Lower leg skin (tissue), 4 donors: Measurements from ENCODE around the gene HOXC13. TPM values are rescaled to one million over a fixed set of nuclear protein-coding genes. Genes with fewer than 3 reads are reported as not detected.

Experiments
- DNase-seq, 2 donors: peaks; one replicate each; pipeline ENCODE4 v3.0.0-alpha.2; 2019; ENCODE audit warnings: low spot score in 2 of 2
- H3K4me3 ChIP-seq: fragments of 200-600 bp; sonication (generic); 2 replicates; pipeline ENCODE4 v1.5.1; 2017; ENCODE audit warnings: mild to moderate bottlenecking, low read depth; ENCODE audit not compliant: poor library complexity, severe bottlenecking
- POLR2A ChIP-seq, 2 donors: fragments of 450-650 bp; IDR thresholded peaks; one replicate each; pipeline ENCODE4 v1.6.1; 2016 to 2017; ENCODE audit warnings: antibody characterized with exemption in 2 of 2, mild to moderate bottlenecking in 1 of 2, moderate library complexity in 1 of 2
- WGBS, 2 donors: methylation state at CpG; one replicate each; pipeline ENCODE4 v1.1.5; 2018; 5-methylcytosine and 5-hydroxymethylcytosine counted together
- intact Hi-C: fragments of 100-400 bp; cut with DNase I; formaldehyde crosslinking; loops from one replicate; pipeline ENCODE4 v1.15.0; 2023; ENCODE audit warnings: low total_unique reads
- total RNA-seq, 4 donors: library from RNA; depleted of rRNA; stranded (reverse); fragments of >200 nt; gene quantifications; one replicate each; pipeline ENCODE4 v1.1.0, GENCODE V29; 2016
- TF ChIP-seq, protein P1 (sequence below), 3 donors: fragments of 450-650 bp; IDR thresholded peaks; one replicate each; pipeline ENCODE4 v1.5.1; 2016; ENCODE audit warnings: antibody characterized with exemption in 3 of 3, mild to moderate bottlenecking in 3 of 3, moderate library complexity in 2 of 3

The HOXC13 gene
- total RNA-seq, 4 donors from 2014 or later = 9.8 to 14.9 (median 11.2) TPM

DNA sequence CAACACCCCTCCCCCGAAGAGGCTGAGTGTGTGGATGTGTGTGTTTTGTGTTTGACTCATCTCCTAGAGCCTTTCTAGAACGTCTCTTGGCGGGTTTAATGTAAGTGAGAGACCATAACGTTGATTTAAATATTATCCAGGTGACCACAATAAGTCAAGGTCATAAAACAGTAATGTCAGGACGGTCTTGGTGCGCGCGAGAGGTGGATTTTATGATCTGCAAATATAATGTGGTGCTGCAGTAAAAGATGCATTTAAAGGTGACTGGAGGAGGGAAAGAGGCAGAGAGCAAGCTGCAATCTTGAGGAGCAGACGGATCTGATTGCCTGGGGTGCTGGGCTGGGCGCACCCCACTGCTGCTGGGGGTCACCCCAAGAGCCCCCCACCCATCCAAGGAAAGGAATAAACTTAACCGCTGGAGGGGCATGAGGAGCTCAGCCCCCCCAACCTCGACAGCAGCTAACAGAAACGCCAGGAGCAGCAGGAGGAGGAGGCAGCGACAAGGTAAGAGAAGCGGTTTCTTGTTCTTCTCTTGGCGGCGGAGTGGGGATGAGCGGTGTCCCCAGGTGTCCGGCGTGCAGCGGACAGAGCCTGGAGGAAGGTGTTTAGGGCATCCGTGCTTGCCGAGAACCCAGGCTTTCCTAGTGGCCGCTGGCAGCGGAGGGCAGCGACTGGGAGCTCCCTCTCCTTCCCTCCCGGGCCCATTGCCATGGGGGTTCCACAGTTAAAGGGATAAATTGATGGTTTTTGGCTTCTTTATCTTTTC is 51.9 kb downstream of the HOXC13 start:
- intact Hi-C loops = no loop called here
- WGBS, 2 donors = 31 to 42% methylated on average over 26 to 27 of the region's 27 CpGs

DNA sequence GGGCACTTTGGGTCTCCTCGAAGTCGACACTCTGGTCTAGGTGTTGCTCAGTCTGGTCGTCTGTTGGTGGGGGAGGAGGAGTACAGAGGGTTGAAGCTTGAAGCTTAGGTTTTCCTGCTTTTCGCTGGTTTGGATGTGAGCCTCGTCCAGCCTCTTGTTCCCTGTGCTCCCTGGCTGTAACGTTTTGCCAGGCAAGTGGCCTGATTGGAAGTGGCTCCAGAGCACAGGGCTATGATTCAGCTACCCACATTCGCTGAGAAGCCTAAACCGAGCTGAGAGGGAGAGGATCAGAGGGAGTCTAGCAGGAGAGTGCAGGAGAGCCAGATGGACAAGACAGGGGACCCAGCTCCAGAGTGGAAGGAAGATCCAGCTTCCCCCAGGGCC is 52.4 kb downstream of the HOXC13 start:
- intact Hi-C loops = no loop called here
- 12 to 25% methylated on average over 8 of the region's 8 CpGs for WGBS, 2 donors
- no peak overlapping the region for H3K4me3 ChIP-seq
- peak; percentile 79 to 92 for DNase-seq
- TF ChIP-seq, protein P1, sequence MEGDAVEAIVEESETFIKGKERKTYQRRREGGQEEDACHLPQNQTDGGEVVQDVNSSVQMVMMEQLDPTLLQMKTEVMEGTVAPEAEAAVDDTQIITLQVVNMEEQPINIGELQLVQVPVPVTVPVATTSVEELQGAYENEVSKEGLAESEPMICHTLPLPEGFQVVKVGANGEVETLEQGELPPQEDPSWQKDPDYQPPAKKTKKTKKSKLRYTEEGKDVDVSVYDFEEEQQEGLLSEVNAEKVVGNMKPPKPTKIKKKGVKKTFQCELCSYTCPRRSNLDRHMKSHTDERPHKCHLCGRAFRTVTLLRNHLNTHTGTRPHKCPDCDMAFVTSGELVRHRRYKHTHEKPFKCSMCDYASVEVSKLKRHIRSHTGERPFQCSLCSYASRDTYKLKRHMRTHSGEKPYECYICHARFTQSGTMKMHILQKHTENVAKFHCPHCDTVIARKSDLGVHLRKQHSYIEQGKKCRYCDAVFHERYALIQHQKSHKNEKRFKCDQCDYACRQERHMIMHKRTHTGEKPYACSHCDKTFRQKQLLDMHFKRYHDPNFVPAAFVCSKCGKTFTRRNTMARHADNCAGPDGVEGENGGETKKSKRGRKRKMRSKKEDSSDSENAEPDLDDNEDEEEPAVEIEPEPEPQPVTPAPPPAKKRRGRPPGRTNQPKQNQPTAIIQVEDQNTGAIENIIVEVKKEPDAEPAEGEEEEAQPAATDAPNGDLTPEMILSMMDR (IDR thresholded peaks at IDR 0.05) = no peak
- TF ChIP-seq POLR2A (IDR thresholded peaks at IDR 0.05) = no peak

More for the DNA sequence above, 51.9 kb downstream of the HOXC13 start:
- TF ChIP-seq POLR2A (IDR thresholded peaks at IDR 0.05) = no peak
- TF ChIP-seq, protein P1 (IDR thresholded peaks at IDR 0.05) = no peak
- no peak for DNase-seq
- H3K4me3 ChIP-seq = no peak overlapping the region

DNA sequence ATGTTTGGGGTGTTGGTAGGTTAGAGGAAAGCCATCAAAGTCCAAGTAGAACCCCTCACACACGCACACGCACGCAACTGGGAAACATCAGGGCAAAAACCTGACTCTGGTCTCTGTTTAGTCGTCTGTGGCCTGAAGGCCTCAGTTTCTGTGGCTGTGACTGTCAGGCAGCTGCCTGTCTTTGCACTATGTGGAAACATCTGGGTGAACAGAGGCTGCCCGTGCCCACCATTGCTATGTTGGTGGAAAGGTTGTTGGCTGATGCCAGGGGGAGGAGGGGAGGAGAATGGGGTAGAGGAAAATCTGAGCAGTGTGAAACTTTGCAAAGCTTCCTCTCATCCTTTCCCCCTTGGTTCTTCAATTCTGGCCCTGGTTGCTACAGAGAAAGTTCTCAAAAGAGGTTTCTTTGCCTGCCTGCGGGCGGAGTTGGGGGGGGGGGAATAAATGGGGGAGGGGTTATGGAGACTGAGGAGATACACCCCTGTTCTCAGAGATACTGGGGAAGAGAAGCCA is 53.8 kb downstream of the HOXC13 start:
- WGBS, 2 donors = 44 to 47% methylated on average over 7 of the region's 7 CpGs
- intact Hi-C loops = no loop called here
- TF ChIP-seq POLR2A (IDR thresholded peaks at IDR 0.05) = no peak
- TF ChIP-seq, protein P1 (IDR thresholded peaks at IDR 0.05) = no peak
- H3K4me3 ChIP-seq = no peak overlapping the region
- DNase-seq = no peak

DNA sequence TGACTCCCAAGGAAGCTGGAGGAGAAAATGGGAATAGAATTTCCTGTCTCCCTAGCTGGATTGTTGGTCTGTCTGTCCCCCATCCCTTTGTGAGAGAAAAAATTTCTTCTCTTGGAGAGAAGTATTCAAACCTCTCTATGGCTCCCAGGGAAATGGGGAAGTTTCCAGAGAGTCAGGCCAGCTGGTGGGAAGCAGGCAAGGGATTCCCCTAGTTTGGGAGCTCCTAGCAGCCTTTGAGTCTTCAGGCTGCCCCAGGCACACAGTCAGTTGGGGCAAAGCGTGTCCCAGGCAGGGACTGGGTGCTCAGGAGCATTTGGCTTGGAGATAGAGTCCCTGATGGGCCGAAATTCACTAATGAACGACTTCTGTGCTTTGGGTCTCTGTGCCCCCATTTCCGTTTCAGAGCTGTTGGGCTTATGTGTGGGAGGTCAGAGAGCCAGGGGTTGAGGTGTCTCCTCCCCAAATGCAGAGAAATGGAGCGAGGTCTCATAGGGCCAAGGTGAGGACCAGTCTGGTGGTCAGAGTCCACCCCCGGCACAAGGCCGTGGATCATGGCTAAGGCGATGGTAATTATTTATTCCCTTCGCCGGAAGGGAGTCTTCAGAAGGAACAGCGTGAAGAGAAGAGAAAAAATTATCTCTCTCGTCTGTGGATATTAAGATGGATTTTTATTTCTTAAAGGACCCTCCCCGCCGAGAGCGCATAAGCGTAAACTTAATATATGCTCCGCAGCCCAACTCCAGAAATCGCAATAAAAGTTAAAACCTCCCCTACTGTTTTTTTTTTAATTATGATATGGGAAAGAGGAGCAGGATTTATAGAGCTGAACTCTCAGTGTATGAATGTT is 54.8 kb downstream of the HOXC13 start:
- WGBS, 2 donors = 26 to 35% methylated on average over 18 of the region's 18 CpGs
- TF ChIP-seq, protein P1 (IDR thresholded peaks at IDR 0.05) = no peak
- no peak for TF ChIP-seq POLR2A (IDR thresholded peaks at IDR 0.05)
- DNase-seq = no peak
- H3K4me3 ChIP-seq = no peak overlapping the region
- intact Hi-C loops = no loop called here

DNA sequence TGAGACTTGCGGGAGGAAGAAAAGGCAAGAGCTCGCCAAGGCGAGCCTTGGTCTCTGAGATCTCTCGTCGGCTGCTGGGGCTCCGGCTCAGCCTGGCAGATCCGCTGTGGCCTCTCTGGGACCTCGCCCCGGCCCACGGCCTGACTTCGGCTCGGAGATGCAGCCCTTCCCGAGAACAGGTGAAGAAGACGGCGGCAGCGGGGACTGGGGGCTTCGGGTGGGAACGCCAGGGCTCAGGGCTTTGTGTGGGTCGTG is 55.3 kb downstream of the HOXC13 start:
- H3K4me3 ChIP-seq = no peak overlapping the region
- no peak for DNase-seq
- TF ChIP-seq, protein P1 (IDR thresholded peaks at IDR 0.05) = no peak
- no peak for TF ChIP-seq POLR2A (IDR thresholded peaks at IDR 0.05)
- 5 to 11% methylated on average over 12 to 19 of the region's 19 CpGs for WGBS, 2 donors
- intact Hi-C loops = no loop called here
